H9 (cell line): ENCODE data around the gene RILPL2. TPM values are rescaled to one million over a fixed set of nuclear protein-coding genes. Genes with fewer than 3 reads are reported as not detected.
A peak's percentile ranks its signal among the peaks of the same experiment; 100 is the strongest.

Source experiments
- DNase-seq: peaks from one replicate; pipeline ENCODE4 v3.0.0-alpha.2; 2017
- H2AFZ ChIP-seq: one replicate; pipeline ENCODE4 v1.6.1; 2013; ENCODE audit warnings: mild to moderate bottlenecking, low read length, control low read depth, moderate library complexity
- H2AK5ac ChIP-seq: 2 replicates; pipeline ENCODE4 v1.6.1; 2013; ENCODE audit warnings: low read length, control low read depth, mixed read lengths; ENCODE audit not compliant: insufficient read length
- H2BK120ac ChIP-seq: one replicate; pipeline ENCODE4 v1.6.1; 2013; ENCODE audit warnings: low read depth, mild to moderate bottlenecking, low read length, control low read depth, inconsistent platforms; ENCODE audit not compliant: poor library complexity, severe bottlenecking
- H2BK12ac ChIP-seq: 2 replicates; pipeline ENCODE4 v1.6.1; 2013; ENCODE audit warnings: low read length, control low read depth, mixed read lengths, low read depth; ENCODE audit not compliant: insufficient read length
- H2BK15ac ChIP-seq: 2 replicates; pipeline ENCODE4 v1.6.1; 2013; ENCODE audit warnings: low read depth, low read length, control low read depth
- H2BK20ac ChIP-seq: one replicate; pipeline ENCODE4 v1.6.1; 2013; ENCODE audit warnings: low read depth, mild to moderate bottlenecking, low read length, control low read depth, inconsistent platforms; ENCODE audit not compliant: poor library complexity, severe bottlenecking
- H2BK5ac ChIP-seq: 2 replicates; pipeline ENCODE4 v1.6.1; 2013; ENCODE audit warnings: low read length, control low read depth, mixed read lengths; ENCODE audit not compliant: insufficient read length
- H3K14ac ChIP-seq: 2 replicates; pipeline ENCODE4 v1.6.1; 2013; ENCODE audit warnings: low read length, control low read depth; ENCODE audit not compliant: insufficient read depth
- H3K18ac ChIP-seq: 2 replicates; pipeline ENCODE4 v1.6.1; 2013; ENCODE audit warnings: low read depth, mild to moderate bottlenecking, mixed read lengths, low read length, control low read depth; ENCODE audit not compliant: insufficient read length
- H3K23ac ChIP-seq: 2 replicates; pipeline ENCODE4 v1.6.1; 2013; ENCODE audit warnings: low read length, control low read depth, mixed read lengths, low read depth; ENCODE audit not compliant: insufficient read length
- H3K23me2 ChIP-seq: 2 replicates; pipeline ENCODE4 v1.6.1; 2013; ENCODE audit warnings: low read depth, mild to moderate bottlenecking, mixed read lengths, low read length, control low read depth; ENCODE audit not compliant: insufficient read length, poor library complexity, severe bottlenecking
- H3K27ac ChIP-seq: 2 replicates; pipeline ENCODE4 v1.5.1; 2013; ENCODE audit warnings: low read length, control low read depth, mixed read lengths, low read depth; ENCODE audit not compliant: insufficient read length
- H3K27me3 ChIP-seq: 2 replicates; pipeline ENCODE4 v1.6.1; 2013; ENCODE audit warnings: low read length, control low read depth, inconsistent platforms; ENCODE audit not compliant: insufficient read depth
- H3K4ac ChIP-seq: 2 replicates; pipeline ENCODE4 v1.6.1; 2013; ENCODE audit warnings: low read depth, mild to moderate bottlenecking, control low read depth, inconsistent platforms, low read length, moderate library complexity
- H3K4me1 ChIP-seq: 2 replicates; pipeline ENCODE4 v1.6.1; 2013; ENCODE audit warnings: low read length, control low read depth, inconsistent platforms; ENCODE audit not compliant: insufficient read depth
- H3K4me2 ChIP-seq: 2 replicates; pipeline ENCODE4 v1.6.1; 2013; ENCODE audit warnings: low read length, control low read depth, mixed read lengths; ENCODE audit not compliant: insufficient read length, insufficient read depth
- H3K56ac ChIP-seq: 2 replicates; pipeline ENCODE4 v1.6.1; 2013; ENCODE audit warnings: low read depth, mild to moderate bottlenecking, mixed read lengths, low read length, control low read depth; ENCODE audit not compliant: insufficient read length
- H3K79me1 ChIP-seq: 2 replicates; pipeline ENCODE4 v1.6.1; 2013; ENCODE audit warnings: low read depth, mild to moderate bottlenecking, moderate library complexity, low read length, control low read depth, inconsistent platforms; ENCODE audit not compliant: insufficient read depth, poor library complexity, severe bottlenecking
- H3K79me2 ChIP-seq: 2 replicates; pipeline ENCODE4 v1.6.1; 2013; ENCODE audit warnings: low read length, control low read depth, inconsistent platforms; ENCODE audit not compliant: insufficient read depth
- H3K9ac ChIP-seq: 2 replicates; pipeline ENCODE4 v1.6.1; 2013; ENCODE audit warnings: low read length, control low read depth, mixed read lengths; ENCODE audit not compliant: insufficient read length; ENCODE audit errors: extremely low read depth
- H3K9me3 ChIP-seq: one replicate; pipeline ENCODE4 v1.6.1; 2013; ENCODE audit warnings: low read depth, low read length, inconsistent platforms; ENCODE audit not compliant: control insufficient read depth
- H3T11ph ChIP-seq: one replicate; pipeline ENCODE4 v1.6.1; 2013; ENCODE audit warnings: mild to moderate bottlenecking, low read length, control low read depth, inconsistent platforms
- H4K20me1 ChIP-seq: one replicate; pipeline ENCODE4 v1.6.1; 2013; ENCODE audit not compliant: control insufficient read depth, insufficient read length, insufficient read depth
- H4K5ac ChIP-seq: 2 replicates; pipeline ENCODE4 v1.6.1; 2013; ENCODE audit warnings: low read depth, mild to moderate bottlenecking, mixed read lengths, low read length, control low read depth; ENCODE audit not compliant: insufficient read length
- H4K8ac ChIP-seq: replicated peaks from 2 replicates; pipeline ENCODE4 v1.6.1; 2013; ENCODE audit warnings: low read length, control low read depth, mixed read lengths, low read depth; ENCODE audit not compliant: insufficient read length
- H4K91ac ChIP-seq: 2 replicates; pipeline ENCODE4 v1.6.1; 2013; ENCODE audit warnings: low read depth, mild to moderate bottlenecking, moderate library complexity, mixed read lengths, low read length, control low read depth; ENCODE audit not compliant: insufficient read length
- H3K27ac Mint-ChIP-seq, 3 experiments: 2 replicates in 2 of 3; 3 replicates in 1 of 3; pipeline ENCODE4 v1.8.0; 2020 to 2021; ENCODE audit warnings: mixed read lengths in 3 of 3, mild to moderate bottlenecking in 1 of 3, moderate library complexity in 1 of 3
- H3K27me3 Mint-ChIP-seq: 2 replicates; pipeline ENCODE4 v1.8.0; 2021; ENCODE audit warnings: low read depth, mild to moderate bottlenecking, moderate library complexity, mixed read lengths
- H3K36me3 Mint-ChIP-seq, 3 experiments: 2 replicates in 2 of 3; 3 replicates in 1 of 3; pipeline ENCODE4 v1.8.0; 2020 to 2021; ENCODE audit warnings: low read depth in 3 of 3, mixed read lengths in 3 of 3; ENCODE audit not compliant: insufficient read depth in 1 of 3
- H3K4me1 Mint-ChIP-seq, 2 experiments: 2 replicates each; pipeline ENCODE4 v1.8.0; 2020; ENCODE audit warnings: mixed read lengths in 2 of 2
- H3K4me3 Mint-ChIP-seq, 2 experiments: 2 replicates in 1 of 2; 3 replicates in 1 of 2; pipeline ENCODE4 v1.8.0; 2020 to 2021; ENCODE audit warnings: mild to moderate bottlenecking in 2 of 2, mixed read lengths in 2 of 2, moderate library complexity in 1 of 2
- H3K9me3 Mint-ChIP-seq, 2 experiments: 2 replicates in 1 of 2; 3 replicates in 1 of 2; pipeline ENCODE4 v1.8.0; 2020; ENCODE audit warnings: mild to moderate bottlenecking in 2 of 2, mixed read lengths in 2 of 2, moderate library complexity in 1 of 2
- WGBS: extraction: QIAGEN DNeasy Blood & Tissue Kit; methylation state at CpG from one replicate; pipeline ENCODE4 v1.1.7; 2013; ENCODE audit warnings: missing lambda C conversion rate, low lambda C conversion rate, mixed read lengths; ENCODE audit not compliant: insufficient read length; ENCODE audit errors: extremely low coverage; 5-methylcytosine and 5-hydroxymethylcytosine counted together
- total RNA-seq: library from RNA; stranded (reverse); gene quantifications from 2 replicates; pipeline ENCODE4 v1.2.1, GENCODE V29; 2021
- TF ChIP-seq, protein P1 (sequence below): fragments of 200-600 bp; sonication (generic); conservative IDR thresholded peaks from 3 replicates; pipeline ENCODE4 v1.8.0; 2021; ENCODE audit warnings: antibody characterized with exemption, mild to moderate bottlenecking

The RILPL2 gene
- total RNA-seq, 1 experiment from 2014 or later = 1.4 TPM

DNA sequence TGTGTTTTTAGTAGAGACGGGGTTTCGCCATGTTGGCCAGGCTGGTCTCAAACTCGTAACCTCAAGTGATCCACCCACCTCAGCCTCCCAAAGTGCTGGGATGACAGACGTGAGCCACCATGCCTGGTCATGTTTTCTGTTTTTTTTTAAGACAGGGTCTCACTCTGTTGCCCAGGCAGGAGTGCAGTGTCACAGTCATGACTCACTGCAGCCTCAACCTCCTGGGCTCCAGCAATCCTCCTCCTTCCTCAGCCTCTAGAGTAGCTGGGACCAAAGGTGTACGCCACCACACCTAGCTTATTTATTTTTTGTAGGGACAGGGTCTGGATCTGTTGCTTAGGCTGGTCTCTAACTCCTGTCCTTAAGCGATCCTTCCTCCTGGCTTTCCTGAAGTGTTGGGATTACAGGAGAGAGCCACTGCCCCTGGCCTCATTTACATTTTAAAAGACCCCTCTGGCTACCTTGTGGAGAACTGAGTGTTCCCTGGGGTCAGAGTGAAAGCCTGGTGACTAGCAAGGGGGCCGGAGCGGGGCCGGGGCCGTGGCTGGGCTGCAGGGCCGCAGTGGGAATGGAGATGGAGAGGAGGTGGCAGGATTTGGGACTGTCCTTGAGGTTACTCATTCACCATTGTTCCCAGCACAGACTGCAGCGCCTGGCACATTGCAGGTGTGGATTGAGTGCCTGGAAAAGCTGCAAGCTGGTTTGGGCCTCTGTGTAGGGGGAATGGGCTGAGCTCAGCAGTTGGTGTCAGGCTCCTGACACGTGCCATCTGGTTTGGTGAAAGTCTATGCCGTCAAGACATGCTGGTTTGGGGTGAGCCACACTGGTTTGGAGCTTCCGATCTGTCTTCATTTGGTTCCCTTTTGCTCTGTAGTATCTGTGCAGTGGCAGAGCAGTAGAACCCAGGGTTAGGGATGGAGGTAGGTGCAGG lies 34.5 kb downstream of the RILPL2 start:
- H3K79me2 ChIP-seq = no peaks in the 10 kb centered on the region
- H3K27ac ChIP-seq = no peak overlapping the region
- no peak overlapping the region for H2BK5ac ChIP-seq
- no peak overlapping the region for H3K56ac ChIP-seq
- no peak overlapping the region for H4K8ac ChIP-seq
- H2BK15ac ChIP-seq = no peak overlapping the region
- H4K91ac ChIP-seq = no peak overlapping the region
- no CpG with 5 or more reads among the region's 15 CpGs for WGBS
- no peak overlapping the region for H2BK12ac ChIP-seq
- Mint-ChIP-seq H3K4me3 (no peak overlapping the region), H3K27ac (no peak overlapping the region), H3K36me3 (peaks cover 35 to 62% (median 38%) of the 10 kb centered on the region in 3 experiments; a peak in 6 of 7 replicates), H3K27me3 (peaks cover 84% of the 10 kb centered on the region), H3K4me1 (peaks cover 8 to 10% of the 10 kb centered on the region in 2 experiments), H3K9me3 (no peaks in the 10 kb centered on the region)
- H3K9ac ChIP-seq = no peak overlapping the region
- no peaks in the 10 kb centered on the region for H3K79me1 ChIP-seq
- no peak overlapping the region for H3K4ac ChIP-seq
- H2BK120ac ChIP-seq = no peak overlapping the region
- H3K4me2 ChIP-seq = no peak overlapping the region
- DNase-seq = peak; percentile 81
- H3K9me3 ChIP-seq = no peaks in the 10 kb centered on the region
- TF ChIP-seq, protein P1, sequence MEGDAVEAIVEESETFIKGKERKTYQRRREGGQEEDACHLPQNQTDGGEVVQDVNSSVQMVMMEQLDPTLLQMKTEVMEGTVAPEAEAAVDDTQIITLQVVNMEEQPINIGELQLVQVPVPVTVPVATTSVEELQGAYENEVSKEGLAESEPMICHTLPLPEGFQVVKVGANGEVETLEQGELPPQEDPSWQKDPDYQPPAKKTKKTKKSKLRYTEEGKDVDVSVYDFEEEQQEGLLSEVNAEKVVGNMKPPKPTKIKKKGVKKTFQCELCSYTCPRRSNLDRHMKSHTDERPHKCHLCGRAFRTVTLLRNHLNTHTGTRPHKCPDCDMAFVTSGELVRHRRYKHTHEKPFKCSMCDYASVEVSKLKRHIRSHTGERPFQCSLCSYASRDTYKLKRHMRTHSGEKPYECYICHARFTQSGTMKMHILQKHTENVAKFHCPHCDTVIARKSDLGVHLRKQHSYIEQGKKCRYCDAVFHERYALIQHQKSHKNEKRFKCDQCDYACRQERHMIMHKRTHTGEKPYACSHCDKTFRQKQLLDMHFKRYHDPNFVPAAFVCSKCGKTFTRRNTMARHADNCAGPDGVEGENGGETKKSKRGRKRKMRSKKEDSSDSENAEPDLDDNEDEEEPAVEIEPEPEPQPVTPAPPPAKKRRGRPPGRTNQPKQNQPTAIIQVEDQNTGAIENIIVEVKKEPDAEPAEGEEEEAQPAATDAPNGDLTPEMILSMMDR = no peak
- H3K4me1 ChIP-seq = no peaks in the 10 kb centered on the region; the same call in 1 of the 2 replicates
- H3K18ac ChIP-seq = no peak overlapping the region
- H4K20me1 ChIP-seq = no peaks in the 10 kb centered on the region
- H3K23ac ChIP-seq = no peak overlapping the region
- no peak overlapping the region for H3T11ph ChIP-seq
- H2BK20ac ChIP-seq = no peak overlapping the region
- no peaks in the 10 kb centered on the region for H3K23me2 ChIP-seq
- peaks cover 6% of the 10 kb centered on the region; the same call in 1 of the 2 replicates for H3K27me3 ChIP-seq
- no peak overlapping the region for H2AK5ac ChIP-seq
- no peak overlapping the region for H4K5ac ChIP-seq
- H2AFZ ChIP-seq = no peak overlapping the region
- no peak overlapping the region for H3K14ac ChIP-seq
